ENCODE data around the gene VRTN. TPM values are rescaled to one million over a fixed set of nuclear protein-coding genes. Genes with fewer than 3 reads are reported as not detected.

The VRTN gene
- polyA plus RNA-seq, 1 donor from 2014 or later = not detected

Other genes with a start within 250 kb of the VRTN start
- not detected in 2 replicates for gene VSX2, start 109.0 kb upstream of the VRTN start, polyA plus RNA-seq
- 106 and 121 TPM in 2 replicates for gene ABCD4, start 45.5 kb upstream of the VRTN start, polyA plus RNA-seq
- gene SYNDIG1L, start 77.7 kb downstream of the VRTN start, polyA plus RNA-seq = 2.0 and 2.1 TPM in 2 replicates
- 46.8 and 68.8 TPM in 2 replicates for gene NPC2, start 144.8 kb downstream of the VRTN start, polyA plus RNA-seq
- gene ISCA2, start 145.3 kb downstream of the VRTN start, polyA plus RNA-seq = 45.1 and 73.4 TPM in 2 replicates